Type B pancreatic cell (in vitro differentiated cells): Measurements from ENCODE around the gene MTRFR. TPM values are rescaled to one million over a fixed set of nuclear protein-coding genes. Genes with fewer than 3 reads are reported as not detected.
"Not testable (repeated sequence)": the region's sequence is repeated elsewhere in the genome, so short reads cannot be mapped to it uniquely, and the experiment has no call there.

Source experiments
- DNase-seq: peaks from one replicate; pipeline ENCODE4 v3.0.0; 2021; ENCODE audit warnings: mixed read lengths; ENCODE audit not compliant: unreplicated experiment; ENCODE audit errors: extremely low spot score
- H3K27ac Mint-ChIP-seq: 2 replicates; pipeline ENCODE4 v1.8.0; 2021; ENCODE audit warnings: mild to moderate bottlenecking, mixed read lengths
- H3K27me3 Mint-ChIP-seq: 2 replicates; pipeline ENCODE4 v1.8.0; 2021; ENCODE audit warnings: mixed read lengths
- H3K36me3 Mint-ChIP-seq: 2 replicates; pipeline ENCODE4 v1.8.0; 2021; ENCODE audit warnings: mixed read lengths
- H3K4me1 Mint-ChIP-seq: one replicate; pipeline ENCODE4 v1.8.0; 2021; ENCODE audit warnings: mixed read lengths; ENCODE audit not compliant: unreplicated experiment
- H3K4me3 Mint-ChIP-seq: 2 replicates; pipeline ENCODE4 v1.8.0; 2021; ENCODE audit warnings: mild to moderate bottlenecking, mixed read lengths
- H3K9me3 Mint-ChIP-seq: 2 replicates; pipeline ENCODE4 v1.8.0; 2021; ENCODE audit warnings: mixed read lengths
- total RNA-seq: library from RNA; stranded (reverse); gene quantifications from 2 replicates; pipeline ENCODE4 v1.2.1, GENCODE V29; 2021; ENCODE audit warnings: low replicate concordance
- TF ChIP-seq, protein P1 (sequence below): fragments of 200-600 bp; sonication (generic); conservative IDR thresholded peaks from 2 replicates; pipeline ENCODE4 v1.5.0; 2021; ENCODE audit warnings: antibody characterized with exemption, mild to moderate bottlenecking

The MTRFR gene
- total RNA-seq, 1 donor from 2014 or later = 17.2 TPM

DNA sequence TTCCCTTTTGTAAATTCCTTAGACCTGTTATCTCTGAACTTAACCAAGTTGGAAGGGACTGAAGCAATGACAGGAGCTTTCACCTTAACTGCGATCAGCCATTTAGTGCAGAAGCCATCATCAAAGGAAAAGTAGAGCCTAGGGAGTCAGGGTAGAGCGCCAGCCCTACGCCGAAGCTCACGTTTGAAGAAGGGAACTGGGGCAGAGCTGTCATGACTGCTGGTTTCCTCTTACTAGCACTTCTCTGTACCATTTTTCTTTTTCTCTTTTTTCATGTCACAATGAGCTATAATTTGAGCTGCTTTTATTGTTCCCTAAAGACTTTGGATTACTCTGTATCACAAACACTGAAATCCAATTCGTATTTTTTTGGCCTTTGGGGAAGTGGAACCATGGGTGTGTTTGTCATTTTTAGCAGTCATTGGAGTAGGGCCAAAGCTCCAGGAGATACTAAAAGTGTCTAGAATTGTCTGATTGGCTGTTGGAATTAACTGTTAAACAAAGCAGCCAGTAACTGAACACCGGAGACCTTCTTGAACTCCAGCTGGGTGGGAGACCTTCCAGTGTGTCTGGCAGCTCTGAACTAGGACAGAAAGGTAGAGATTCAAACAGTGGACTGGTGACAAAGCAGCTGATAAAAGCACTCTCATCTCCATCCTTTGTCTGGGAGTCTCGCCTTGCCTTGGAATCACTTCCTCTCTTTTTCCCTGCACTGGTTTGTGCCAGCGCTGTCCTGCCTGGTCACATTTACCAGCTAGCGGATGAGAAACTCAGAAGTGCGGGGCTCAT, 9.1 kb downstream of the MTRFR start:
- Mint-ChIP-seq H3K9me3 (no peaks in the 10 kb centered on the region), H3K4me3 (no peak overlapping the region), H3K4me1 (peaks cover 22% of the 10 kb centered on the region), H3K27ac (peak overlapping the region; percentile 8), H3K36me3 (peaks cover 21% of the 10 kb centered on the region), H3K27me3 (no peaks in the 10 kb centered on the region)
- TF ChIP-seq, protein P1, sequence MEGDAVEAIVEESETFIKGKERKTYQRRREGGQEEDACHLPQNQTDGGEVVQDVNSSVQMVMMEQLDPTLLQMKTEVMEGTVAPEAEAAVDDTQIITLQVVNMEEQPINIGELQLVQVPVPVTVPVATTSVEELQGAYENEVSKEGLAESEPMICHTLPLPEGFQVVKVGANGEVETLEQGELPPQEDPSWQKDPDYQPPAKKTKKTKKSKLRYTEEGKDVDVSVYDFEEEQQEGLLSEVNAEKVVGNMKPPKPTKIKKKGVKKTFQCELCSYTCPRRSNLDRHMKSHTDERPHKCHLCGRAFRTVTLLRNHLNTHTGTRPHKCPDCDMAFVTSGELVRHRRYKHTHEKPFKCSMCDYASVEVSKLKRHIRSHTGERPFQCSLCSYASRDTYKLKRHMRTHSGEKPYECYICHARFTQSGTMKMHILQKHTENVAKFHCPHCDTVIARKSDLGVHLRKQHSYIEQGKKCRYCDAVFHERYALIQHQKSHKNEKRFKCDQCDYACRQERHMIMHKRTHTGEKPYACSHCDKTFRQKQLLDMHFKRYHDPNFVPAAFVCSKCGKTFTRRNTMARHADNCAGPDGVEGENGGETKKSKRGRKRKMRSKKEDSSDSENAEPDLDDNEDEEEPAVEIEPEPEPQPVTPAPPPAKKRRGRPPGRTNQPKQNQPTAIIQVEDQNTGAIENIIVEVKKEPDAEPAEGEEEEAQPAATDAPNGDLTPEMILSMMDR = no peak
- DNase-seq = no peak

DNA sequence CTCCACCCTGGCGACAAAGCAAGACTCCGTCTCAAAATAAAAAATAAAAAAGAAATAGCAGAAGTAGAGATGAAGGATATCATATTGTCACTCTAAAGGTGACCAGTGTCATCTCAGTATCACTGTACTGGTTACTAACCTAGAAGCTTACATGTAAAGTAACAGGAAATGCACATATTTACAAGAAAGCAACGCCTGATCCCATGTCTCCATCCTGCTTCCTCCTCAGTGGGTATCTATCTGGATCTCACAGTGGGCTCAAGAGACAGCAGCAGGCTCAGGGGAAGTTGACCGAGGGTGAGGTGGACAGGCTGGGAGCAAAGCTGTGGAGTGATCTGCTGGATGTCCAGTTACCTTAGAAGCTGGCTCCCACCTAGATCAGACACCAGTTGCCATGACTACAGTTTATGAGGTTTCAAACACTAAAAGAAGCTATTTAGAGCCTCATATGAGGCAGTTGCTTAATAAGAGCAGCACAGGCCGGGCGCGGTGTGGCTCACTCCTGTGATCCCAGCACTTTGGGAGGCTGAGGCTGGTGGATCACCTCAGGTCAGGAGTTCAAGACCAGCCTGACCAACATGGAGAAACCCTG, 10.5 kb downstream of the MTRFR start:
- peaks cover 19% of the 10 kb centered on the region for H3K4me1 Mint-ChIP-seq
- TF ChIP-seq, protein P1 = no peak
- peaks cover 33% of the 10 kb centered on the region for H3K36me3 Mint-ChIP-seq
- peaks cover 3% of the 10 kb centered on the region for H3K9me3 Mint-ChIP-seq
- H3K4me3 Mint-ChIP-seq = no peak overlapping the region
- no peak overlapping the region for H3K27ac Mint-ChIP-seq
- H3K27me3 Mint-ChIP-seq = no peaks in the 10 kb centered on the region
- no peak for DNase-seq

DNA sequence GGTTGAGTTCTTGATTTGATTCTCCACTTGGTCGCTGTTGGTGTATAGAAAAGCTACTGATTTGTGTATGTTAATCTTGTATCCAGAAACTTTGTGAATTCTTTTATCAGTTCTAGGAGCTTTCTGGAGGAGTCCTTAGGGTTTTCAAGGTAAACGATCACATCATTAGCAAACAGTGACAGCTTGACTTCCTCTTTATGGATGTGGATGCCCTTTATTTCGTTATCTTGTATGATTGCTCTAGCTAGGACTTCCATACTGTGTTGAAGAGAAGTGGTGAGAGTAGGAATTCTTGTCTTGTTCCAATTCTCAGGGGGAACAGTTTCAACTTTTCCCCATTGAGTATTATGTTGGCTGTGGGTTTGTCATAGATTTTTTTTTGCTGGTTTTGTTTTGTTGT, 12.4 kb downstream of the MTRFR start:
- Mint-ChIP-seq H3K9me3 (peaks cover 3% of the 10 kb centered on the region), H3K4me3 (no peak overlapping the region), H3K27ac (no peak overlapping the region), H3K4me1 (peaks cover 26% of the 10 kb centered on the region), H3K27me3 (no peaks in the 10 kb centered on the region), H3K36me3 (peaks cover 40% of the 10 kb centered on the region)
- no peak for DNase-seq
- TF ChIP-seq, protein P1 = no peak

DNA sequence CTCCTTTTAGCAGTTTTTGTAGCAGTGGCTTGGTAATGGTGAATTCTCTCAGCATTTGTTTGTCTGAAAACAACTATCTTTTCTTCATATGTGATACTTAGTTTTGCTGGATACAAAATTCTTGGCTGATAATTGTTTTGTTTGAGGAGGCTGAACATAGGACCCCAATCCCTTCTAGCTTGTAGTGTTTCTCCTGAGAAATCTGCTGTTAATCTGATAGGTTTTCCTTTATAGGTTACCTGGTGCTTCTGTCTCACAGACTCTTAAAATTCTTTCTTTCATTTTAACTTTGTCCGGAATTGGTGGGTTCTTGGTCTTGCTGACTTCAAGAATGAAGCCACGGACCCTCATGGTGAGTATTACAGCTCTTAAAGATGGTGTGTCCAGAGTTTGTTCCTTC, 14.9 kb downstream of the MTRFR start:
- H3K27ac Mint-ChIP-seq, H3K9me3 Mint-ChIP-seq, DNase-seq, H3K4me3 Mint-ChIP-seq, H3K27me3 Mint-ChIP-seq: not testable (repeated sequence)
- peaks cover 20% of the 10 kb centered on the region for H3K4me1 Mint-ChIP-seq
- peaks cover 42% of the 10 kb centered on the region for H3K36me3 Mint-ChIP-seq

DNA sequence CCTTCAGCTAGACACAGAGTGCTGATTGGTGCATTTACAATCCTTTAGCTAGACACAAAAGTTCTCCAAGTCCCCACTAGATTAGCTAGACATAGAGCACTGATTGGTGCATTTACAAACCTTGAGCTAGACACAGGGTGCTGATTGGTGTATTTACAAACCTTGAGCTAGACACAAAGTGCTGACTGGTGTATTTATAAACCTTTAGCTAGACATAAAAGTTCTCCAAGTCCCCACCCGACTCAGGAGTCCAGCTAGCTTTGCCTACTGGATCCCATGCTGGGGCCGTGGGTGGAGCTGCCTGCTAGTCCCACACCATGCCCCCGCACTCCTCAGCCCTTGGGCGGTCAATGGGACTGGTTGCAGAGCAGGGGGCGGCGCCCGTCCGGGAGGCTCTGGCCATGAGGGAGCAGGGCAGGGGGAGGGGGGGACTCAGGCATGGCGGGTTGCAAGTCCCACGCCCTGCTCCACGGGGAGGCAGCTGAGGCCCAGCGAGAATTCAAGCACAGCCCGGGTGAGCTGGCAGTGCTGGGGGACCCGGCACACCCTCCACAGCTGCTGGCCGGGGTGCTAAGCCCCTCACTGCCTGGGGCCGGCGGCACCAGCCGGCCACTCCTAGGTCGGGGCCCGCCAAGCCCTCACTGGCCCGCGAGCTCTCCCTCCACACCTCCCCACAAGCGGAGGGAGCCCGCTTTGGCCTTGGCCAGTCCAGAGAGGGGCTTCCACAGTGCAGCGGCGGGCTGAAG, 15.9 kb downstream of the MTRFR start:
- Mint-ChIP-seq H3K4me1 (peaks cover 20% of the 10 kb centered on the region), H3K36me3 (peaks cover 48% of the 10 kb centered on the region)
- DNase-seq, H3K4me3 Mint-ChIP-seq, H3K9me3 Mint-ChIP-seq, H3K27me3 Mint-ChIP-seq, H3K27ac Mint-ChIP-seq: not testable (repeated sequence)

DNA sequence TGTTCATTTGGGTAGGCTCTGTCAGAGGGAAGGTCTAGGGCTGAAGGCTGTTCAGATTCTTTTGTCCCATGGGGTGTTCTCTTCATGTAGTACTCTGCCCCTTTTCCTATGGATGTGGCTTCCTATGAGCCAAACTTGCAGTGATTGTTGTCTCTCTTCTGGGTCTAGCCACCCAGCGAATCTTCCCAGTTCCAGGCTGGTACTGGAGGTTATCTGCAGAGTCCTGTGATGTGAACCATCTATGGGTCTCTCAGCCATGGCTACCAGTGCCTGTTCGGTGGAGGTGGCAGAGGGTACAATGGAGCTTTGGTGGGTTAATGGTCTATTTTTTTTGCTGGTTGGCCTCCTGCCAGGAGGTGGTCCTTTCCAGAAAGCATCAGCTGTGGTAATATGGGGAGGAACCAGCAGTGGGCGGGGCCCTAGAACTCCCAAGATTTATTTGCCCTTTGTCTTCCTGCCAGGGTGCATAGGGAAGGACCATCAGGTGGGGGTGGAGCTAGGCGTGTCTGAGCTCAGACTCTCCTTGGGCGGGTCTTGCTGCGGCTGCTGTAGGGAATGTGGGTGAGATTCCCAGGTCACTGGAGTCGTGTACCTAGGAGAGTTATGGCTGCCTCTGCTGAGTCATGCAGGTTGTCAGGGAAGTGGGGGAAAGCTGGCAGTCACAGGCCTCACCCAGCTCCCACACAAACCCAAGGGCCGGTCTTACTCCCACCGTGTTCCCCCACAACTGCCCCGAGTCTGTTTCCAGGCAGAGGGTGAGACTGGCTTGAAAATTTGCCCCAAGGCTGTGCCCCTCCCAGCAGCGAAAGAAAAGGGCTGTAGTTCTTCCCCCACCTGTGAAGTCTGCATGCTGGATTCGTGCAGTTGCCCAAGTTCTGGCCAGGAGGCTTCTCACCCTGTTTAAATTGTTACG, 17.5 kb downstream of the MTRFR start:
- peak overlapping the region; percentile 41 for H3K4me3 Mint-ChIP-seq
- H3K27ac Mint-ChIP-seq = peak overlapping the region; percentile 97
- H3K4me1 Mint-ChIP-seq = peaks cover 15% of the 10 kb centered on the region
- no peak for DNase-seq
- H3K9me3 Mint-ChIP-seq = peaks cover 3% of the 10 kb centered on the region
- TF ChIP-seq, protein P1 = no peak
- peaks cover 41% of the 10 kb centered on the region for H3K36me3 Mint-ChIP-seq
- no peaks in the 10 kb centered on the region for H3K27me3 Mint-ChIP-seq
